ENCODE measurements around the gene DAB2IP.

GRCh38 chr9:121753802-121754654, 102.6 kb downstream of the DAB2IP start:
- TF ChIP-seq CTCF (IDR thresholded peaks at IDR 0.05) (no peak), POLR2AphosphoS5 (IDR thresholded peaks at IDR 0.05) (no peak), POLR2A (IDR thresholded peaks at IDR 0.05) (no peak)

Measured in prostate gland (tissue), 2 donors.